Measurements from ENCODE around the gene TM9SF2.
"Not testable (repeated sequence)": the region's sequence is repeated elsewhere in the genome, so short reads cannot be mapped to it uniquely, and the experiment has no call there.

TM9SF2 gene

GRCh38 chr13:99568901-99569300 lies 67.6 kb downstream of the TM9SF2 start:
- H3K4me3 ChIP-seq, H3K27ac ChIP-seq: not testable (repeated sequence)

GRCh38 chr13:99572131-99572530 lies 70.9 kb downstream of the TM9SF2 start:
- no peak overlapping the region for H3K27ac ChIP-seq
- H3K4me3 ChIP-seq, result no peak overlapping the region

- H3K27ac ChIP-seq, result no peak overlapping the region
- H3K4me3 ChIP-seq, result no peak overlapping the region
Observed at GRCh38 chr13:99572921-99573320, 71.6 kb downstream of the TM9SF2 start.

DNA sequence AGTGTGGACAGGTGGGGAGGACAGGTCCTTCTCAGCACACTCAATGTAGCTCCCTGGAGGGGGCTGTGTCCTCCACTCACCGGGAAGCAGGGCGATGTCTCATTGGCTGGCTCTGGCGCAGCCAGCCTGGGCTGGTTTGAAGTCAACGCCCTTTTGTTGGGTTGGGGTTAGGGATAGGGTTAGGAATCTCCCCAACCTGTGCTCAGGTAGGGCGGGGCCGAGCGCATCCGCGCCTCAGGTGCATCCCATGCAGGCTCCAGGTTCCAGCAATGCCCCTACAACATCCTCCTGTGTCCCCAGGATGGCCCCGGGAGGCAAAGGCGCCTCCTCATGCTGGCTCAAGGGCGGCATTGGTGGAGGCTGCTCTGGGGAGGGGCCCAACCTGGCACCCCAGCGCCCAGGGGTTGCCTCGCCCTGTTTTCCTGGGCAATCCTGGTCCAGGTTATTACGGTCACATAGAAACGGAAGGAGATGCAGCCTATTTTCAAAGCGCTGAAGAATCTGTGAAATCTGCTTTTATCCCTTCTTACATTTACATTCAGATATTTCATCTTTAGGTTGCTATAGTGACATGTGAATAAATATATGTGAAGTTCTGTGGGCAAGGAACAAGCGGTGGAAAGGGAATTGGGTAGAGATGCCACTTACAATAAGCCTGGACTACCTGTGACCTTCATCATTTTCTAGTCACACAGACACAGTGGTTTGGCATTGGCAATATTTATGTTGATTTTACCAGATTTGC lies 74.3 kb downstream of the TM9SF2 start:
- no peak overlapping the region for H3K27ac ChIP-seq
- no peak overlapping the region for H3K4me3 ChIP-seq

DNA sequence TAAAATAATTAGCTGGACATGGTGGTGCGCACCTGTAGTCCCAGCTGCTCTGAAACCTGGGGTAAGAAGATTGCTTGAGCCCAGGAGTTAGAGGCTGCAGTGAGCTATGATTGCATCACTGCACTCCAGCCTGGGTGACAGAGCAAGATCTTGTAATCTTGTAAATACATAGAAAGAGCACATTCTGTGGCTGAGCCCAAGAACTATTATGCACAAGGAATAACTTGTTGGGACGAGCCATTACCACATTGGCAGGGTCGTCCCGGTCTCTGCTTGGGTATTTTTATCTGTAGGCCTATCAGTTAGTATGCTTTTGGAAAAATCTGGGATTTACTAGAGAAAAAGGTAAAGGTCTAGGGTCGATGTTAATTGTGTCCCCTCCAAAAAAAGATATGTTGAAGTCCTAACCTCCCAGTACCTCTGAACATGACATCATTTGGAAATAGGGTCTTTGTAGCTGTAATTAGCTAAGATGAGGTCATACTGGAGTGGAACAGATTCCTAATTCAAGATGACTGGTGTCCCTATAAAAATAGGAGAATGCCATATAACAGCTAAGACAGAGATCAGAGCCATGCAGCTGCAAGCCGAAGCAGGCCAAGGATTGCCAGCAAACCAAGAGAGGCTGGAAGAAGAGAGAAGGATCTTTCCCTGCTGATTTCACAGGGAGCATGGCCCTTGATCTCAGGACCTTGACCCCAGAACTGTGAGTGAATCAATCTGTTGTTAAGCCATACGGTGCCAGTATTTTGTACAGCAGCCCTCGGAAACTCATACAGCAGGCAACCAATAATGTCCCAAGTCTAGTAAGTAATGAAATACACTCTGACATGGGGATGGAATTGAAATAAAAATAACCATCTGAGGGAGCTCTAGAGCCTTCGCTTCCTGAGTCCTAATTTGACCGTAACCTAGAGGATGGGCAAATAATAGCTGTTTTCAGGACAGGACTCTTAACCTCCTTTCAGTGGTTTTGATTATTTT lies 77.0 kb downstream of the TM9SF2 start:
- no peak overlapping the region for H3K4me3 ChIP-seq
- H3K27ac ChIP-seq, result no peak overlapping the region

GRCh38 chr13:99580500-99581268 lies 79.4 kb downstream of the TM9SF2 start:
- H3K27ac ChIP-seq, result no peak overlapping the region
- H3K4me3 ChIP-seq, result no peak overlapping the region

DNA sequence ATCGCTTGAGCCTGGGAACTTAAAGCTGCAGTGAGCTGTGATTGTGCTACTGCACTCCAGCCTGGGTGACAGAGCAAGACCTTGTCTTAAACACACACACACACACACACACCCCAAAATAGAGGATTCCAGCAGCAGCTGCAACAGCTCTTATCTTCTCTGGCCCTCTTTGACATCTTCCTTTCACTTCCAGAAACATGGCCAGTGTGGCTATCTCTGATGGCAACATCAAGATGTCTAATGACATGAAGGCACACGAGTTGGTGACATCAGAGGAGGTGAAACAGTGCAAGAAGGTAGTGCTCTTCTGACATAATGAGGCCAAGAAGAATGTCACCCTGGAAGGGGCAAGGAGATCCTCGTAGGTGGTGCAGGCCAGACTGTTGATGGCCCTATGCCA lies 81.2 kb downstream of the TM9SF2 start:
- H3K4me3 ChIP-seq, result no peak overlapping the region

DNA sequence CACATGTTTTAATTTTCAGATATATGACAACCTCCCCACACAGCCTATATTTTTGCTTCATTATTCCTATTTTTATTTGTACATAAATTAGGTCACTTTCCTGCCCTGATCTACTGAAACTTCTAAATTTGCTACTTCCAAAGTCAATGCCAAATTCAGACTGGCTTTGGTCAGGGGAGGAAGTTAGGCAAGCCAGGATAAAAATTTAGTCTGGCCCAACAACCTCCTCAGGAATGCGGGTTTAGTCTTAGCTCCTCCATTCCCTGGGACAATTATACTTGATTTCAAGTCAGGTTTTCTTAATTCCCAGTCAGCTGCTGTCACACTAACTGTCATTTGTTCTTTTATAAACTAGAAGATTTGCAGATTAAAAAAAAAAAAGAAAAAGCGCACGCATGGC lies 84.3 kb downstream of the TM9SF2 start:
- no peak overlapping the region for H3K27ac ChIP-seq
- H3K4me3 ChIP-seq, result no peak overlapping the region

More for the DNA sequence above, 81.2 kb downstream of the TM9SF2 start:
- no peak overlapping the region for H3K27ac ChIP-seq

DNA sequence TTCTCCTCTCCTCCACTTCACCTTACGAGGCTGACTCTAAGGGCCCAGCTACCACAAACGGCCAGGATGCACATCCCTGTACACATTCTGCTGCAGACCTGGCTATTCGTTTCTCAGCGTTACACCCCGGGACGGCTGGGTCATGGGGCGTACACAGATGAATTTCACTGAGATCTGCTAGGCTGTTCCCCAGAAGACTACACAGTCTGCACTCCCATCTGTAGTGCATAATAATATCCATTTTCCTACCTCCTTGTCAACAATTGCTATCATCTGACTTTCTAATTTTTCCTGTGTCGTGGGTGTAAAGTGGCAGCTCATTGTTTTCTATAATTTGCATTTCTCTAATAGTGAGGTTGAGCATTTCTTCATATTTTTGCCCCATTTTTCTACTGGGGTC lies 85.7 kb downstream of the TM9SF2 start:
- Histone ChIP-seq H3K27ac (no peak overlapping the region), H3K4me3 (no peak overlapping the region)

GRCh38 chr13:99587893-99588606 lies 86.8 kb downstream of the TM9SF2 start:
- Histone ChIP-seq H3K4me3 (no peak overlapping the region), H3K27ac (no peak overlapping the region)

- Histone ChIP-seq H3K4me3 (no peak overlapping the region), H3K27ac (no peak overlapping the region)
Observed at GRCh38 chr13:99589575-99589974, 88.3 kb downstream of the TM9SF2 start.

DNA sequence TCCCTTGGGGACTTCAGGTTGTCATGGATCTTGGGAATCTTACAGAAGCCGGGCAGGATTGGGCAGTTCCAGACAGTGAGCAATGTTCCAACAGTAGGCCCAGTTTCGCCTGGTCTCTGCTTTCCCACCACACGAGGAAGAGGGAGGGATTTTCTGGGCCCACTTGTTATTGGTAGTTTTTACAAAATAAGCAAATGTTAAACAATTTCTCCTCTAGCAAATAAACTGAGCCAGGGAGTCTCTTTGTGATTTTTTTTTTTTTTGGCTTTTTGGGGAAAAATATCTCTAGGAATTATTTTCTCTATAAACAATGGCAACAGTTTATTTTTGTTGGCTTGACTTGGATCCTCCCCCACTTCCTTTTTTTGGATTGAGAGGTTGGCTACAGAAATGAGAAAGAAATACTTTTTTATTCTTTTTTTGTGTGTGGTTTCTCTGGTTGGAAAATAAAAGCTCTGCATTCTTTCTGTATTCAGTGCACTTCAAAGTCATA lies 89.3 kb downstream of the TM9SF2 start:
- Histone ChIP-seq H3K4me3 (no peak overlapping the region), H3K27ac (no peak overlapping the region)

DNA sequence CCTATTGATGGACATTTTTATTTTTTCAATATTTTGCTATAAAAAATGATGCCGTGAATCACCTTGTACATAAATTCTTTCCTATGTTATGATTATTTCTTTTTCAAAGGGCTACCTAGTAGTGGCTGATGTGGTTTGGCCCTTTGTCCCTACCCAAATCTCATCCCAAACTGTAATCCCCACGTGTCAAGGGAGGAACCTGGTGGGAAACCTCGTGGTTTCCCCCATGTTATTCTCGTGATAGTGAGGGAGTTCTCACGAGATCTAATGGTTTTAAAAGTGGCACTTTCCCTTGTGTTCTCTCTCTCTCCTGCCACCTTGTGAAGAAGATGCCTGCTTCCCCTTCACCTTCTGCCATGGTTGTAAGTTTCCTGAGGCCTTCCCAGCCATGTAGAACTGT lies 94.9 kb downstream of the TM9SF2 start:
- no peak overlapping the region for H3K27ac ChIP-seq
- no peak overlapping the region for H3K4me3 ChIP-seq

GRCh38 chr13:99600318-99600717 lies 99.0 kb downstream of the TM9SF2 start:
- Histone ChIP-seq H3K27ac (no peak overlapping the region), H3K4me3 (no peak overlapping the region)

- H3K27ac ChIP-seq, result no peak overlapping the region
- H3K4me3 ChIP-seq, result no peak overlapping the region
Observed at GRCh38 chr13:99601535-99601934, 100.3 kb downstream of the TM9SF2 start.

GRCh38 chr13:99604636-99605035 lies 103.4 kb downstream of the TM9SF2 start:
- no peak overlapping the region for H3K4me3 ChIP-seq

DNA sequence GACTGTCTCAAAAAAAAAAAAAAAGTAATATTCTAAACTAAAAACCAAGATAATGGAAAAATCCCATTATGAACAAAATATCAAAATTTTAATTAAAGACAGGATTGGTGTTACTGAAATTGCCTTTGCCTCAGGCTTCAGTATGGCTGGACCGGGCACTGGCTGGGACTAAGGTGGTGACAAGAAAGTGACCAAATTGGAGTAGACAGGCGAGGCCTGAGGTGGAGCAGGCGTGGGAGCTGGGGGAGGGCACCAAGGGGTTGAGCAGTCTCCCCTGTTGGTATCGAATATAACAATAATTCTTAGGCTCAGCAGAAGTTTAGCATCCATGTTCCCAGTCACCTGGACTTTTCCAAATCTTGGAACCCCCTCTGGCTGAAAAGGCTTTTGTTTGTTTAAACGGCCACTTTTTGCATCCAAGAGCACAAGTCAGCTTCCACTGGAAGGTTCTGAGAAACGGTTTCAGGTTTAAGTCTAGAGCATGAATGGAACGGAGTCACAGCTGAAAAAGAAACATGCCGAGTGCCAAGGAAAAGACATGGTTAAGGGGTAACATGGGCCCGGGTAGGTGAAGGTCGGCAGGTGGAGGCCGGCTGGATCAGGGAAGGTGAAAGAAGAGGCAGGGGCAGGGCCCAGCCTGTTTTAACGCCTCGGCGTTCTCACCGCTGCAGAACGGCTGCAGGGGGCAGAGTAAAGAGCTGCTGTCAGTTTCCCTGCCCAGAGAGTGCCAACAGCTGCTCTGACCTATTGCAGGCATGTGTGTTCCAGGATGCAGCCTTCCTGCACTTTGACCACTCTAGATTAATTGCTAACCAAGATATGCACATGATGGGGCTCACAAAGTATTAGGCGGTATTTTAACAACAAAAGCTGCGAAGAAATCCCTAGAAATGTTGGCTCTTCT lies 104.4 kb downstream of the TM9SF2 start:
- peak overlapping the region; percentile 65 to 84 (median 67) for H3K4me3 ChIP-seq
- peak overlapping the region in 17 of 21 experiments; percentile 1 to 96 (median 69) for H3K27ac ChIP-seq

More at GRCh38 chr13:99604636-99605035, 103.4 kb downstream of the TM9SF2 start:
- no peak overlapping the region for H3K27ac ChIP-seq

Measured in skin epidermis (tissue), 12 donors.